Measurements from ENCODE around the gene CCR3.

GRCh38 chr3:46278816-46279672 lies 36.8 kb downstream of the CCR3 start:
- TF ChIP-seq, protein P1, sequence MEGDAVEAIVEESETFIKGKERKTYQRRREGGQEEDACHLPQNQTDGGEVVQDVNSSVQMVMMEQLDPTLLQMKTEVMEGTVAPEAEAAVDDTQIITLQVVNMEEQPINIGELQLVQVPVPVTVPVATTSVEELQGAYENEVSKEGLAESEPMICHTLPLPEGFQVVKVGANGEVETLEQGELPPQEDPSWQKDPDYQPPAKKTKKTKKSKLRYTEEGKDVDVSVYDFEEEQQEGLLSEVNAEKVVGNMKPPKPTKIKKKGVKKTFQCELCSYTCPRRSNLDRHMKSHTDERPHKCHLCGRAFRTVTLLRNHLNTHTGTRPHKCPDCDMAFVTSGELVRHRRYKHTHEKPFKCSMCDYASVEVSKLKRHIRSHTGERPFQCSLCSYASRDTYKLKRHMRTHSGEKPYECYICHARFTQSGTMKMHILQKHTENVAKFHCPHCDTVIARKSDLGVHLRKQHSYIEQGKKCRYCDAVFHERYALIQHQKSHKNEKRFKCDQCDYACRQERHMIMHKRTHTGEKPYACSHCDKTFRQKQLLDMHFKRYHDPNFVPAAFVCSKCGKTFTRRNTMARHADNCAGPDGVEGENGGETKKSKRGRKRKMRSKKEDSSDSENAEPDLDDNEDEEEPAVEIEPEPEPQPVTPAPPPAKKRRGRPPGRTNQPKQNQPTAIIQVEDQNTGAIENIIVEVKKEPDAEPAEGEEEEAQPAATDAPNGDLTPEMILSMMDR (IDR thresholded peaks at IDR 0.05): no peak
- no peak for TF ChIP-seq POLR2A (IDR thresholded peaks at IDR 0.05)
- TF ChIP-seq POLR2AphosphoS5 (IDR thresholded peaks at IDR 0.05): no peak
- no peak for TF ChIP-seq EP300 (IDR thresholded peaks at IDR 0.05)
